ENCODE results near the gene ATF5.

DNA sequence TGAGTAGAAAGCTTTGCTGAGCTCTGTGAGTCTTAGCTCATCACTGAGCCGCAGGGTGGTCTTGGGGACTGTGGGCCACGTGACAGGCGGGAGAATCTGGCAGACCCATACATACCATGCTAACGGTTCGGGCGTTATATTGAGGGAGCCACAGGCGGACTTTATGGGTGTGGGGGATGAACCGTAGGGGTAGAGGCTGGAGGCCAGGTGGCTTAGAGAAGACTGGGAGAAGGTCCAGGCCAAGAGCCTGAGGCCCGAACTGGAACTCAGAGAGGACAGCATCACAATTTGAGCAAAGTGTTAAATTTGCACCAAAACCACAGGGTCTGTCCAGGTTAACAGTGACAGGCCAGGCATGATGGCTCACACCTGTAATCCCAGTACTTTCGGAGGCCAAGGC, 15.3 kb upstream of the ATF5 start:
- TF ChIP-seq, protein P1, sequence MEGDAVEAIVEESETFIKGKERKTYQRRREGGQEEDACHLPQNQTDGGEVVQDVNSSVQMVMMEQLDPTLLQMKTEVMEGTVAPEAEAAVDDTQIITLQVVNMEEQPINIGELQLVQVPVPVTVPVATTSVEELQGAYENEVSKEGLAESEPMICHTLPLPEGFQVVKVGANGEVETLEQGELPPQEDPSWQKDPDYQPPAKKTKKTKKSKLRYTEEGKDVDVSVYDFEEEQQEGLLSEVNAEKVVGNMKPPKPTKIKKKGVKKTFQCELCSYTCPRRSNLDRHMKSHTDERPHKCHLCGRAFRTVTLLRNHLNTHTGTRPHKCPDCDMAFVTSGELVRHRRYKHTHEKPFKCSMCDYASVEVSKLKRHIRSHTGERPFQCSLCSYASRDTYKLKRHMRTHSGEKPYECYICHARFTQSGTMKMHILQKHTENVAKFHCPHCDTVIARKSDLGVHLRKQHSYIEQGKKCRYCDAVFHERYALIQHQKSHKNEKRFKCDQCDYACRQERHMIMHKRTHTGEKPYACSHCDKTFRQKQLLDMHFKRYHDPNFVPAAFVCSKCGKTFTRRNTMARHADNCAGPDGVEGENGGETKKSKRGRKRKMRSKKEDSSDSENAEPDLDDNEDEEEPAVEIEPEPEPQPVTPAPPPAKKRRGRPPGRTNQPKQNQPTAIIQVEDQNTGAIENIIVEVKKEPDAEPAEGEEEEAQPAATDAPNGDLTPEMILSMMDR (IDR thresholded peaks at IDR 0.05; ENCODE audit: low read depth, low read length): no peak
- no peak for TF ChIP-seq EZH2phosphoT487 (IDR thresholded peaks at IDR 0.05; ENCODE audit: low read depth)

All from OCI-LY3 (cell line).